ENCODE results near the gene GREB1L.
"Not testable (repeated sequence)": the region's sequence is repeated elsewhere in the genome, so short reads cannot be mapped to it uniquely, and the experiment has no call there.

GREB1L gene

GRCh38 chr18:21265971-21266673 lies 24.1 kb downstream of the GREB1L start:
- DNase-seq: no peak

- no peak for DNase-seq
Measured at GRCh38 chr18:21267400-21267799, 25.4 kb downstream of the GREB1L start.

DNA sequence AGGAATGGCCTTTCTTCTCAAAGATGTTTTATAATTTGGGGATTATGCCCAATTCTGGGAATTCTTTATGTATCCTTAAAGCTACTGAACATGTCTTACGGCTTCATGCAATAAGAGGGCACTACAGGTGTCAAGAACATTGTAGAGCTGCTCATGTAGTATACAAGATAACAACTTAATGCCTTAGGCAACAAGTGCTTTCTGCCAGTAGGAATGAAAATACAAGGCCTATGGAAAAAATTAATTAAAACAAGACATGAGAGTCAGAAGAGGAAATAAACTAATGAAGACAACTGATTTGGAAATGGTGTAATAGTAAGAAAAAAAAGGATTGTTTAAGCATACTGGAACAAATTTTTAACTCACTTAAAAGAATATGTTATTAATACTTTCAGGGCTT lies 27.3 kb downstream of the GREB1L start:
- no peak for DNase-seq

- no peak for DNase-seq
Measured at GRCh38 chr18:21270453-21270852, 28.4 kb downstream of the GREB1L start.

DNA sequence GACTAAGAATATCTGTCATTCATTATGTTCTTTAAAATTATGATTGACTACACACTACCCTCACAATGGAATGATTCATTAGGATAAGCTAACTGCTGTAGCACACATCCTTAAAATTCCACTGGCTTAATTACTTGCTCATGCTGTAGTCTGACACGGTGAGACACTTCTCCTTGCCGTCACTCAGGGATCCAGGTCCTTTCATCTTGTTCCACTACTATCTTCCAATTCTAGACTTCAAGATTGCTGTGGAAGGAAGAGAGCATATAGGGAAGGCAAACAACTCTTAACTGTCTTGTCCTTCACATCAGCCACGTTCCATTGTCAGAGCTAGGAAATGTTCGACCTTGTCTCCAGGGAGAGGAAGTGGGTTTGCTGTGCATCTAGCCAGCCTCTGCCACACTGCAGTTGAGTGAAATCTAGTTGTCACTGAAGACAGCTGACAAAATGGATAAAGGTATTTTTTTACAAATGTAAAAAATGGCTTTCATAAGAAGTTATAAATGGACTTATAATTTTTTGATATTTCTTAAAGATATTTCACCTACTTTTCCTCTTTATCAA lies 30.1 kb downstream of the GREB1L start:
- no peak for DNase-seq

- DNase-seq: no peak
Measured at GRCh38 chr18:21273568-21273967, 31.5 kb downstream of the GREB1L start.

DNA sequence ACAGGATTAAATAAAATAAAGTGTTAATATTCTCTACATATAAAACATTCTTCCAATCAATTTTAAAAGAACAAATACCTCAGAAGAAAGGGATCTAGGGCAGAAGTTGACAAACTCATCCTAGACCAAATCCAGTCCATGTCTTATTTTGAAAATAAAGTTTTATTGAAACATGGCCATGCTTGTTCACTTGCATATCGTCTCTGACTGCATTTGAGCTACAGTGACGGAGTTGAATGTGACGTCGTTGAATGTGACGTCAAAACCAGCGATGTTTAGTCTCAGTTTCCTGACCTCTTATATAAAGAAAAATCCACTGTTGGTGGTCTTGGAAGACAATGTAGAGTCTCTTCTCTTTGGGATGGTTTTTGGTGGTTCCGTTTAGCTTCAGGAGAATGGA lies 33.6 kb downstream of the GREB1L start:
- no peak for DNase-seq

DNA sequence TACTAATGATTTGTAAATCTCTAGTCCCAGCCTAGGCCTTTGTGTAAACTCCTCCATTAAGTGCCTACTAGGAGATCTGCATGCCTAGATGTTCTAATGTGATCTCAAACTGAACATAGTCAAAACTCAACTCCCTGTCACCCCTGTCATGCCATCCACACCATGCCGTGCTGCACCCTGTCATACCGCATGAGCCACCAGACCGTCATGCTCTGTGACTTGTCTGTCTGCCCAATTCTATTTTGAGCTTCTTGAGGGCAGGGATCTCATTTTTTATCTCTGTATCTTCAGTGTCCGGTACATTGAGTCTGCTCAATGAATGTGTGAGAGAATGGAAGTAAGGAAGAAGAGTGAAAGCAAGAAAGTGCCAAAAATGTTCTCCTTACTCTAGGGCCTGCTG lies 35.5 kb downstream of the GREB1L start:
- DNase-seq: no peak

GRCh38 chr18:21278218-21278617 lies 36.2 kb downstream of the GREB1L start:
- DNase-seq: not testable (repeated sequence)

DNA sequence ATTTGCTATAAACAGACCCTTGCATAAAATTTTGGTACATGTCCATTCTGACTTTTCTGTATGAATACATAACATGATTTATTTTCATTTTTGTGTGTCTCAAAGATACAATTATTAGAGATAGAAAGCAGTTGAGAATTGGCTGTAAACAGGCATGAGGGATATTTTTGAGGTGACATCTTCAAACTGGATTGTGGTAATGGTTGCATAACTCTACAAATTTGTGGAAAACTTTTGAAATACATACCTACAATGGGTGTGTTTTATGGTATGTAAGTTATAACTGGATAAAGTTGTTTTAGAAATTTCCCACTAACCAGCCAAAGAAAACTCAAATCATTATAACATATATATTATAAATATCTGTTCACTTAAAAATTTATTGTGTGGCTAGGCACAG lies 39.6 kb downstream of the GREB1L start:
- DNase-seq: no peak

DNA sequence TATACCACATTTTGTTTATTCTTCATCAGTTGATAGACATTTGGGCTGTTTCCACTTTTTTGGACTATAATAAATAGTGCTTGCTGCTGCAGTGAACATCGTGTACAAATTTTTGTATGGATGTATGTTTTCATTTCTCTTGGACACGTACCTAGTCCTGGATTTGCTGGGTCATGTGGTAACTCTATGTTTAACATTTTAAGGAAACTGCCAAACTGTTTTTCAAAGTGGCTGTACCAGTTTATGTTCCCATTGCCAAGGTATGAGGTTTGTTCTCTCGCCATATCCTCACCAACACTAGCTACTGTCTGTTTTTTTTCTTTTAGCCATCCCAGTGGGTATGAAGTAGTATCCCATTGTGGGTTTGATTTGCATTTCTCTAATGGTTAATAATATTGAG lies 42.5 kb downstream of the GREB1L start:
- DNase-seq: no peak

GRCh38 chr18:21289827-21290226 lies 47.8 kb downstream of the GREB1L start:
- no peak for DNase-seq

- DNase-seq: no peak
Measured at GRCh38 chr18:21291106-21291505, 49.1 kb downstream of the GREB1L start.

GRCh38 chr18:21293479-21293878 lies 51.4 kb downstream of the GREB1L start:
- DNase-seq: no peak

- no peak for DNase-seq
Measured at GRCh38 chr18:21295101-21295500, 53.1 kb downstream of the GREB1L start.

GRCh38 chr18:21296045-21296444 lies 54.0 kb downstream of the GREB1L start:
- no peak for DNase-seq

DNA sequence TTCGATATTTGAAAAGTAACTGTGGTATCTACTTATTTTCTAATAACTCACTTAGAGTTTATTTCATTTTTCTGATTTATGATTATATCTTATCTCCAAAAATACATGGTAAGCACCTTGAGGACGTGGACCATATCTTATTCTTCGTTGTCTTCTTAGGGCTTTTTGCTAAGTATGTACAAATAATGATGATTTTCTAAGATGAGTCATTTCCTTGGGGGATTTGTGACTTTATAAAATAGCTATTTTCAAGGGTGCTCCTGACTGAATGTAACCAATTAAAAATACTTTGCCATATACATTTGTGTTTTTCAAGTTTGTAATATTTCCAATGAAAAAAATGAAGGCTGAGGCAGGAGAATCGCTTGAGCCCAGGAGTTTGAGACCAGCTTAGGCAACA lies 56.3 kb downstream of the GREB1L start:
- DNase-seq: no peak

DNA sequence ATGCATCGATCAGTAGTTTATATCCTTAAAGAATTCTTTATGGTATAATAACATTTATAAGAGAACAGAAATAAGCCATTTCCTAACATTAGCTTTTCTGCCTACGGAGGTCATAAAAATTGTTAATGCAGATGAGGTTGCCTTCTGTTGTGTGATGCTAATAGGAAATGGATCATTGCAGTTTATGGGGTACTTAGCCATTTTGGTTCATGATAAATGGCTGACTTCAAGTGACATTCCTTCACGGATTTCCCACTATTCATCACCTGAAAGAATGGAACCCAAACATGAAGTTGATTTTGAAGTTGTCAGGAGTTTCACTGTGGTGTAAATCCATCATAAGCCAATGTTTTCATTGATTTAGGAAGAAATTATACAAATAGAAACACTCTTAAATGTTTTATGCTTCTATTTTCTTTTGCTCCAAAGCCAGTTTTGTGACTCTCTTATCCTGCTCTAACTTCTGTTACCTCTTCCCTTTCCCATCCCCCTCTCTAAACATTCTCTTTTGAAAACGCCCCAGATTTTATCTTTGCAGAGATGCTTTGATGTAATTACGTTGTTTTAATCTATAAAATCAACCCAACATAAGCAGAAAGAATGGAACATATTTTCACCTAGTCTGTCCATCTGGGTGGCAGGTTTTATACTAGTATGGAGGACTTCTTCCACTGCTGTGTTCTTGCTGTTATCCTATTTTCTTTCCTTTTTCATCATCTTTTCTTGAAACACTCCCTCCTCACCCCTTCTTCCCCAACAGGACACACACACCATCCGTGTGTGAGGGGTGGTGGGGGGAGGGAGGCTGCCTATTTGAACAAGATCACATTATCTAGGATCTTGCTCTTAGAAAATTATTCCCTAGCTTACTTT lies 58.2 kb downstream of the GREB1L start:
- no peak for DNase-seq

DNA sequence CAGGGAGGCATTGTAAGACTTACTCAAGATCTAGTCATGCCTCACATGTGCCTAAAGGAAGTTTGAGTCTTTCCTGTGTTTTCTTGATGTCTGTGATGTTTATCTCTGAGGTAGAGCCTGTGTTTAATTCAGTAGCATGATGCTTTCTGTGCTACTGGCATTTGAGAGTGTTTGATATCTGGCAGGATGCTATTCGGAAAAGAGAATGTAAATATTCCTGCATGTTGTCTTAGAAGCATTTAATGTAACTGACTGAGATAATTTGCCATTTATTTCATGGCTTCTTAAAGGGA lies 58.8 kb downstream of the GREB1L start:
- no peak for DNase-seq

DNA sequence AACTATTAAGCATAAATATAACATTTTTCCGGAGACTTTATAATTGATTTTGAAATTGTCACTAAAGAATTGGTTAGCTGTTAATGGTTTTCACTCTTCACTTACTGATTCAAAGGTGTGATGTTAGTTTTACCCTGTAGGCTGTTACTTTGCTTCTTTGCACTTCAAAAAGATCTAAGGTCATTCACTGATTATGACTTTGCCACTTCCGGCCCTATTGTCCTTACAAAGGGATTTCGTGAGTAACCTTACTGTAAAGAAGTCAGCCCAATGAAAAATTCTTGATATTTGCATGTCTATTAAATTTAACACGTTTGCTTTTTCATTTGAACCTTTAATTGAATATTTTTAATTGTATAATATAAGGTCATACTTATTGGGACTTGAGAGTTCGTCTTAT lies 61.4 kb downstream of the GREB1L start:
- no peak for DNase-seq

DNA sequence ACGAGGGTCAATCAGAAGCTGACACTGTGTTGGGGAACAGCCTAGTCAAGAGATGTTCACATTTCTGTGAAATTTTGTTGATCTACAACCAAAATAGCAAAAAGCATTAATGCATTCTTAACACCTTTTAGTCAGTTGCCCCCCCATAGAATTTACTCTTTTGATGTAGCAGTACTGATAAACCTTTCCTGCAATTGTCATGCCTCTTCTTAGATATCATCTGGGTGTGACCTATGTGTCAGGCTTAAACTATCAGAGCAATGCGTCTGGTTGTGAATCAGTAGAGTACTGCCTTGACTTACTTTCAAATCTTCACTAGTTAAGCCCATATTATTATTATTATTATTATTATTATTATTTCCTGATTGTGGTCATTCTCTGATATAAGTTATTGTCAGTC lies 61.9 kb downstream of the GREB1L start:
- no peak for DNase-seq

- DNase-seq: no peak
Measured at GRCh38 chr18:21305621-21306020, 63.6 kb downstream of the GREB1L start.

DNA sequence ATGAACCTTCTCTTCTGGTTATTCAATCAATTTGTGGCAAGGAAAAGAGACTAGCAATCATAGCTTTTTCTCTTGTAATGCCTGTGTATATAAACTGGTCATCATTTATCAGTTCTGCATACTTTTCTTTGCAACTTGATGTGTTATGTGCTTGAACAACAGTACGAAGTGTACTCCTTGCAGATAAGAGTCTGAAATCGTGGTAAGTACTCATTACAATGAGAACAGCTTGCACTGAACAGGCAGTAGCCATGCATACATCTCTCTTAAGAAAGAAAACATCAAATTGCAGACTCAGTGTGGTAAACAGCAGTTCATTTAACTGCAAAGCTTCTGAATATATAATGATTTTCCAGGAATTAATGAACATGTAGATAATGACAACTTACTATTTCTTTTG lies 64.3 kb downstream of the GREB1L start:
- no peak for DNase-seq

DNA sequence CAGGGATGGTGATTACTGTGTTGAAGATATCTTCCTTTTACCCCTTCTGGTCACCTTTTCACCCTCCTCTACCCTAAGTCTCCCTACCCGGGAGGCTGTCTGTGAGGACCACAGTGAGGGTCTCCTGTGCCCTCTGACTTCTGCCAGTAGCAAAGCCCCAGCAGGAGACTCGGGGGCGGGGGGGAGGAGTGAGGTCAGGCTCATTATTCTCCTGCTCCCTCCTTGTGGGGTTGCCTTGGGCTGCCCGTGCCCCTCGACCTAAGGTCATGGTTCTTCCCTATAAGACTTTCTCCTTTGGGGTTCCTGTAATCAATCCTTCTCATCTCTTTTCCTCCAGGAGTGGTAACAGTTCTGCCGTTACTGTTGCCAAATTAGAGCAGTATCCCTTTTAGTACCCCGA lies 65.5 kb downstream of the GREB1L start:
- DNase-seq: no peak

Data from KG1 (cell line).